Measurements from ENCODE around the gene DSCAML1. TPM values are rescaled to one million over a fixed set of nuclear protein-coding genes. Genes with fewer than 3 reads are reported as not detected.

Gene DSCAML1
- total RNA-seq, 1 experiment from 2014 or later, result 0.15 TPM

GRCh38 chr11:117552626-117553025 is 244.4 kb downstream of the DSCAML1 start:
- H3K9me3 Mint-ChIP-seq, result no peaks in the 10 kb centered on the region
- peaks cover 30 to 39% of the 10 kb centered on the region in 2 experiments for H3K4me1 Mint-ChIP-seq
- no peak overlapping the region for H3K18ac ChIP-seq (ENCODE audit: insufficient read length, low read depth, low read length)

More at GRCh38 chr11:117552626-117553025, 244.4 kb downstream of the DSCAML1 start:
- Mint-ChIP-seq H3K27me3 (ENCODE audit: low read depth) (peaks cover 32% of the 10 kb centered on the region), H3K4me3 (no peak overlapping the region), H3K27ac (no peak overlapping the region), H3K36me3 (ENCODE audit: insufficient read depth in 1 of 3, low read depth in 3 of 3) (no peaks in the 10 kb centered on the region)
- Histone ChIP-seq H3K9ac (ENCODE audit: extremely low read depth, insufficient read length, low read length) (no peak overlapping the region), H2AK5ac (ENCODE audit: insufficient read length, low read length) (no peak overlapping the region), H4K8ac (replicated peaks; ENCODE audit: insufficient read length, low read depth, low read length) (no peak overlapping the region), H2BK20ac (ENCODE audit: low read depth, low read length, poor library complexity, severe bottlenecking) (no peak overlapping the region), H2BK120ac (ENCODE audit: low read depth, low read length, poor library complexity, severe bottlenecking) (no peak overlapping the region), H2BK15ac (ENCODE audit: low read depth, low read length) (no peak overlapping the region), H3K56ac (ENCODE audit: insufficient read length, low read depth, low read length) (no peak overlapping the region), H3K4ac (ENCODE audit: low read depth, low read length) (no peak overlapping the region), H3K79me2 (ENCODE audit: insufficient read depth, low read length) (no peaks in the 10 kb centered on the region), H3K4me2 (ENCODE audit: insufficient read depth, insufficient read length, low read length) (no peak overlapping the region), H3K27me3 (ENCODE audit: insufficient read depth, low read length) (no peaks in the 10 kb centered on the region), H2BK5ac (ENCODE audit: insufficient read length, low read length) (no peak overlapping the region), H4K91ac (ENCODE audit: insufficient read length, low read depth, low read length) (no peak overlapping the region), H3K9me3 (ENCODE audit: control insufficient read depth, low read depth, low read length) (no peaks in the 10 kb centered on the region), H2BK12ac (ENCODE audit: insufficient read length, low read depth, low read length) (no peak overlapping the region), H3K14ac (ENCODE audit: insufficient read depth, low read length) (no peak overlapping the region), H4K5ac (ENCODE audit: insufficient read length, low read depth, low read length) (no peak overlapping the region), H3K23ac (ENCODE audit: insufficient read length, low read depth, low read length) (no peak overlapping the region), H3K79me1 (ENCODE audit: insufficient read depth, low read depth, low read length, poor library complexity, severe bottlenecking) (no peaks in the 10 kb centered on the region), H3K4me1 (ENCODE audit: insufficient read depth, low read length) (peaks cover 2% of the 10 kb centered on the region; the same call in 1 of the 2 replicates), H3T11ph (ENCODE audit: low read length) (no peak overlapping the region), H4K20me1 (ENCODE audit: control insufficient read depth, insufficient read depth, insufficient read length) (no peaks in the 10 kb centered on the region), H2AFZ (ENCODE audit: low read length) (no peak overlapping the region), H3K27ac (ENCODE audit: insufficient read length, low read depth, low read length) (no peak overlapping the region), H3K23me2 (ENCODE audit: insufficient read length, low read depth, low read length, poor library complexity, severe bottlenecking) (no peaks in the 10 kb centered on the region)
- no peak for DNase-seq
- WGBS (ENCODE audit: extremely low coverage, insufficient read length, low lambda C conversion rate), result no CpG with 5 or more reads among the region's 9 CpGs
- TF ChIP-seq CTCF (conservative IDR thresholded peaks at IDR 0.05), result no peak

Data from H9 (cell line).